ENCODE results near the gene QRICH1.
A peak's percentile ranks its signal among the peaks of the same experiment; 100 is the strongest.

The QRICH1 gene

GRCh38 chr3:49004352-49005302 is 89.2 kb downstream of the QRICH1 start:
- Histone ChIP-seq H3K27me3 (no peaks in the 10 kb centered on the region), H3K36me3 (peaks cover 18% of the 10 kb centered on the region), H3K4me3 (no peak overlapping the region), H3K9ac (no peak overlapping the region), H3K4me2 (no peak overlapping the region), H4K20me1 (peaks cover 18% of the 10 kb centered on the region), H3K9me3 (no peaks in the 10 kb centered on the region), H3K4me1 (peaks cover 27% of the 10 kb centered on the region), H3K27ac (no peak overlapping the region)
- TF ChIP-seq Cebpa-rat (IDR thresholded peaks at IDR 0.05), result no peak

GRCh38 chr3:49001155-49001554 is 92.7 kb downstream of the QRICH1 start:
- H3K36me3 ChIP-seq, result peaks cover 31% of the 10 kb centered on the region
- H3K9ac ChIP-seq, result no peak overlapping the region
- no peak for TF ChIP-seq Cebpa-rat (IDR thresholded peaks at IDR 0.05)
- no peaks in the 10 kb centered on the region for H4K20me1 ChIP-seq
- no peak overlapping the region for H3K4me3 ChIP-seq
- H3K27ac ChIP-seq, result no peak overlapping the region
- H3K27me3 ChIP-seq, result no peaks in the 10 kb centered on the region
- no peaks in the 10 kb centered on the region for H3K9me3 ChIP-seq
- peaks cover 3% of the 10 kb centered on the region for H3K4me1 ChIP-seq
- no peak overlapping the region for H3K4me2 ChIP-seq

GRCh38 chr3:48999085-48999858 is 94.6 kb downstream of the QRICH1 start:
- TF ChIP-seq Cebpa-rat (IDR thresholded peaks at IDR 0.05), result no peak
- Histone ChIP-seq H3K27ac (no peak overlapping the region), H3K36me3 (peaks cover 28% of the 10 kb centered on the region), H3K4me1 (peaks cover 2% of the 10 kb centered on the region), H3K27me3 (no peaks in the 10 kb centered on the region), H4K20me1 (no peaks in the 10 kb centered on the region), H3K4me3 (no peak overlapping the region), H3K9me3 (no peaks in the 10 kb centered on the region), H3K9ac (no peak overlapping the region), H3K4me2 (no peak overlapping the region)

- Histone ChIP-seq H3K4me1 (peaks cover 15% of the 10 kb centered on the region), H3K27ac (no peak overlapping the region), H3K4me2 (no peak overlapping the region), H3K9me3 (no peaks in the 10 kb centered on the region), H4K20me1 (no peaks in the 10 kb centered on the region), H3K9ac (no peak overlapping the region), H3K36me3 (peaks cover 33% of the 10 kb centered on the region), H3K4me3 (no peak overlapping the region), H3K27me3 (no peaks in the 10 kb centered on the region)
- no peak for TF ChIP-seq Cebpa-rat (IDR thresholded peaks at IDR 0.05)
These were observed 95.9 kb downstream of the QRICH1 start for GRCh38 chr3:48997714-48998637.

GRCh38 chr3:48997102-48997635 is 96.7 kb downstream of the QRICH1 start:
- Histone ChIP-seq H3K9me3 (no peaks in the 10 kb centered on the region), H3K4me1 (peaks cover 19% of the 10 kb centered on the region), H4K20me1 (no peaks in the 10 kb centered on the region), H3K27ac (no peak overlapping the region), H3K36me3 (peaks cover 28% of the 10 kb centered on the region), H3K9ac (no peak overlapping the region), H3K4me2 (no peak overlapping the region), H3K4me3 (no peak overlapping the region), H3K27me3 (no peaks in the 10 kb centered on the region)
- TF ChIP-seq Cebpa-rat (IDR thresholded peaks at IDR 0.05), result no peak

- Histone ChIP-seq H3K9me3 (no peaks in the 10 kb centered on the region), H3K4me1 (peaks cover 25% of the 10 kb centered on the region), H3K27me3 (0 out of 2 replicates have a peak, but pooled peaks cover under 1% of the 10 kb centered on the region), H3K27ac (no peak overlapping the region), H3K36me3 (peaks cover 27% of the 10 kb centered on the region), H3K4me3 (no peak overlapping the region), H3K9ac (no peak overlapping the region), H3K4me2 (no peak overlapping the region), H4K20me1 (no peaks in the 10 kb centered on the region)
- TF ChIP-seq Cebpa-rat (IDR thresholded peaks at IDR 0.05), result no peak
These were observed 97.2 kb downstream of the QRICH1 start for GRCh38 chr3:48996640-48997039.

- H3K36me3 ChIP-seq, result peaks cover 26% of the 10 kb centered on the region
- peaks cover 46% of the 10 kb centered on the region for H3K4me1 ChIP-seq
- peak overlapping the region; percentile 32 for H3K4me2 ChIP-seq
- TF ChIP-seq Cebpa-rat (IDR thresholded peaks at IDR 0.05), result no peak
- H3K9ac ChIP-seq, result no peak overlapping the region
- no peaks in the 10 kb centered on the region for H3K9me3 ChIP-seq
- no peak overlapping the region for H3K27ac ChIP-seq
- peaks cover 28% of the 10 kb centered on the region; the same call in 1 of the 2 replicates for H3K27me3 ChIP-seq
- H3K4me3 ChIP-seq, result no peak overlapping the region
- no peaks in the 10 kb centered on the region for H4K20me1 ChIP-seq
These were observed 100.0 kb downstream of the QRICH1 start for GRCh38 chr3:48993834-48994233.

GRCh38 chr3:48991851-48992545 is 101.9 kb downstream of the QRICH1 start:
- Histone ChIP-seq H4K20me1 (no peaks in the 10 kb centered on the region), H3K27ac (no peak overlapping the region), H3K9ac (no peak overlapping the region), H3K27me3 (peaks cover 28% of the 10 kb centered on the region; the same call in 1 of the 2 replicates), H3K4me2 (peak overlapping the region; percentile 99), H3K36me3 (peaks cover 20% of the 10 kb centered on the region), H3K4me1 (peaks cover 55% of the 10 kb centered on the region), H3K9me3 (no peaks in the 10 kb centered on the region), H3K4me3 (peak overlapping the region; percentile 85; the same call in 1 of the 2 replicates)
- no peak for TF ChIP-seq Cebpa-rat (IDR thresholded peaks at IDR 0.05)
